AG09309 (cell line): Measurements from ENCODE around the gene KNDC1.

Experiments
- DNase-seq: peaks from one replicate; pipeline ENCODE4 v3.0.0-alpha.2; 2010; ENCODE audit warnings: low read depth
- H3K4me3 ChIP-seq: 2 replicates; pipeline ENCODE4 v1.5.1; 2011; ENCODE audit warnings: mild to moderate bottlenecking, low read depth, low read length, moderate library complexity; ENCODE audit not compliant: control insufficient read depth
- CTCF ChIP-seq: IDR thresholded peaks from 2 replicates; pipeline ENCODE4 v1.5.1; 2011; ENCODE audit warnings: mild to moderate bottlenecking, low read depth, low read length, inconsistent platforms; ENCODE audit not compliant: insufficient read depth, control insufficient read depth; ENCODE audit errors: missing control alignments

Gene KNDC1

GRCh38 chr10:133239990-133240389, 80.0 kb downstream of the KNDC1 start:
- no peak overlapping the region for H3K4me3 ChIP-seq
- no peak for TF ChIP-seq CTCF
- DNase-seq, result no peak

- no peak for DNase-seq
- no peak overlapping the region for H3K4me3 ChIP-seq
- TF ChIP-seq CTCF, result no peak
Measured at GRCh38 chr10:133241501-133242205, 81.6 kb downstream of the KNDC1 start.

GRCh38 chr10:133242611-133243356, 82.8 kb downstream of the KNDC1 start:
- no peak for TF ChIP-seq CTCF
- DNase-seq, result no peak
- no peak overlapping the region for H3K4me3 ChIP-seq

- TF ChIP-seq CTCF, result no peak
- no peak overlapping the region for H3K4me3 ChIP-seq
- no peak for DNase-seq
Measured at GRCh38 chr10:133243593-133243992, 83.6 kb downstream of the KNDC1 start.

GRCh38 chr10:133245439-133246235, 85.6 kb downstream of the KNDC1 start:
- no peak for DNase-seq
- H3K4me3 ChIP-seq, result no peak overlapping the region
- TF ChIP-seq CTCF, result no peak

GRCh38 chr10:133246236-133246626, 86.2 kb downstream of the KNDC1 start:
- H3K4me3 ChIP-seq, result no peak overlapping the region
- no peak for DNase-seq
- no peak for TF ChIP-seq CTCF
